COR-L47 (cell line): Measurements from ENCODE around the gene DHRS1.

Experiments used
- DNase-seq: peaks from one replicate; lab custom pipeline; 2025; lab: John Stamatoyannopoulos, UW

DHRS1 gene

GRCh38 chr14:24327914-24328313 is 28.3 kb upstream of the DHRS1 start:
- DNase-seq = peak; percentile 3

- no peak for DNase-seq
These were observed 27.7 kb upstream of the DHRS1 start for GRCh38 chr14:24327303-24327702.

- DNase-seq = no peak
These were observed 26.4 kb upstream of the DHRS1 start for GRCh38 chr14:24325963-24326362.

- DNase-seq = no peak
These were observed 25.5 kb upstream of the DHRS1 start for GRCh38 chr14:24325041-24325530.

GRCh38 chr14:24324024-24324423 is 24.4 kb upstream of the DHRS1 start:
- no peak for DNase-seq

GRCh38 chr14:24323341-24323740 is 23.8 kb upstream of the DHRS1 start:
- DNase-seq = no peak

- DNase-seq = no peak
These were observed 23.1 kb upstream of the DHRS1 start for GRCh38 chr14:24322672-24323071.

- DNase-seq = no peak
These were observed 21.8 kb upstream of the DHRS1 start for GRCh38 chr14:24321212-24321975.

- no peak for DNase-seq
These were observed 17.8 kb upstream of the DHRS1 start for GRCh38 chr14:24317141-24317928.

GRCh38 chr14:24316597-24316950 is 17.0 kb upstream of the DHRS1 start:
- no peak for DNase-seq

- no peak for DNase-seq
These were observed 16.4 kb upstream of the DHRS1 start for GRCh38 chr14:24315807-24316596.

- no peak for DNase-seq
These were observed 15.7 kb upstream of the DHRS1 start for GRCh38 chr14:24315243-24315806.

- DNase-seq = no peak
These were observed 15.0 kb upstream of the DHRS1 start for GRCh38 chr14:24314377-24315193.

- DNase-seq = no peak
These were observed 14.3 kb upstream of the DHRS1 start for GRCh38 chr14:24313913-24314312.

GRCh38 chr14:24312736-24313507 is 13.3 kb upstream of the DHRS1 start:
- no peak for DNase-seq

GRCh38 chr14:24311837-24312615 is 12.4 kb upstream of the DHRS1 start:
- peak; percentile 8 for DNase-seq

- peak; percentile 87 for DNase-seq
These were observed 11.3 kb upstream of the DHRS1 start, which contains the start of gene LTB4R for GRCh38 chr14:24310646-24311604. TSS of gene LTB4R (plus strand) at chr14:24311502. CDS start at chr14:24315652, 4,150 bp downstream.

GRCh38 chr14:24310265-24310645 is 10.7 kb upstream of the DHRS1 start:
- DNase-seq = no peak
